ENCODE measurements around the gene SLC44A1.

The SLC44A1 gene

DNA sequence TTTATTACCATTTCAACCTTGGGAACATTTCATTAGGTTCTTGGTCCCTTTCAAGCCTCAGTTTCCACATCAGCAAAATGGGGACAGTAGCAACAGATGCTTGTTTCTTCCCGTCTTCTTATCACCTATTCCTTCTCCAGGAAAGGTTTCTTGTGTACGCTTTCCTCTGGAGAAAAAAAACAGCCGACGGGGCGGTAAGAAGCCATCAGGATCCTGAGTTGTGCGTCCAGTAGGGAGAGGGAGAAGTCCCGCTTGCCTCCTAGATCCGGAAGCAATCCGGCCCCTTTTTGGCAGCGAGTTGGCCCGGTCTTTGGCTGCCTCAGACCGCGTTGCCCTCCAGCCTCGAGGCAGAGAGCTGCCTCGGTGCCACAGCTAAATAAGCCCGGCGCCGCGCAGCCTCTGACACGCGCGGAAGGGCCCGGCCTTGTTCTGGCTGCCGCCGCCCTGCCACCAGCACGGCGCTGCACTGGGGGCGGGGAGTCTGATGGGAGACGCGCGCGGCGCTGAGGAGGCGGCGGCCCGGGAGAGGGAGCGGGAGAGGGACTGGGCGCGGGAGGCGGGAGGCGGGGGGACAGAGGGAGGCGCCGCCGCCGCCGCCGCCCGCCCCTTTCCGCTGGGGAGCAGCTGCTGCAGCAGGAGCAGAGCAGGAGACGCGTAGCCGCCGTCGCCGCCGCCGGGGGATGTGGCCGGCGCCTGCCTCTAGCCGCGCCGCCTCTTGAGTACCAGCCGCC lies at the start of gene SLC44A1:
TSS of gene SLC44A1 (plus strand) at position 649 of the 731 bp plus-strand sequence. CDS start 218 bp downstream, outside the sequence.
- peak; percentile 97 for DNase-seq

DNA sequence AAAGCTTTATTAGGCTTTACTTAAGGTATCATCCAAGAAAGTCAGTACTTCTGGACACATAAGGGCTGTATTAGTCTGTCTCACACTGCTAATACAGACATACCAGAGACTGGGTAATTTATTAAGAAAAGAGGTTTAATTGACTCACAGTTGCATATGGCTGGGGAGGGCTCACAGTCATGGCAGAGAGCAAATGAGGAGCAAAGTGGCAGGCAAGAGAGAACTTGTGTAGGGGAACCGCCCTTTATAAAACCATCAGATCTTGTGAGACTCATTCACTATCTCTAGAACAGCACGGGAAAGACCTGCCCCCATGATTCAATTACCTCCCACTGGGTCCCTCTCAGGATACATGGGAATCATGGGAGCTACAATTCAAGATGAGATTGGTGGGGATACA lies 49.2 kb upstream of the SLC44A1 start:
- DNase-seq, result no peak

DNA sequence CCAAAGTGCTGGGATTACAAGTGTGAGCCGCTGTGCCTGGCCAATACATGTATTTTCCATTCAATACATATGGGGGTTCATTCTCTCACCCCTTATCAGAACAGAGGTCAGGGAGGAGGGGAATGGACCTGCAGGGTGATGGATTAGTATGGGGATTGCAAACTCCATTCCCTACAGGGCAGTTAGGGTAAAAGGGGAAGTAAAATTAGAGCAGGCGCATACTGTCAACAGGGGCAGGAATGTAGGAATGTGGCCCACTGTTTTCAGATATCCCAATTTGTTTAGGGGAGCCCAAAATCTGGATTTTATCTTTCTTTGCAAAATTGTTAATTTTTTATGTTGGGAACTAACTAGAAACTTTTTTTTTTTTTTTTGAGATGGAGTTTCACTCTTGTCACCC lies 46.4 kb upstream of the SLC44A1 start:
- DNase-seq, result no peak

DNA sequence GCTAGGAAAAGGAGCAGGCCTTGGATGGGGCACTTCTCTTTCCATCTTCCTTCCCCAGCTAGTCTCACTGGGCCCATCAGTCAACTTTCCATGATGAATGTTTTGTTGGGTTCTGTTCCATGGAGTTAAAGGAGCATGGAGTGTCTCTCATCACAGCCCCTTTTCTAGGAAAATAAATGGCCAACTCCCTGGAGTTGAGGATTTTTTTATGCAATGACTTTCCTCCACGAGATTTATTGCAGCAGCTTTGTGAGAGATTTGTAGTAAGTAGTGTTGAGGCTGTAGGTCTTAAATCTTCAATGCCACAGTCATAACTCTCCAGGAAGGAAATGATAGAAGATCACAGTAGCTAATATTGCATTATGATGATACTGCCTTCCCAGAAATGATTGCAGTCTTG lies 45.6 kb upstream of the SLC44A1 start:
- DNase-seq, result no peak

DNA sequence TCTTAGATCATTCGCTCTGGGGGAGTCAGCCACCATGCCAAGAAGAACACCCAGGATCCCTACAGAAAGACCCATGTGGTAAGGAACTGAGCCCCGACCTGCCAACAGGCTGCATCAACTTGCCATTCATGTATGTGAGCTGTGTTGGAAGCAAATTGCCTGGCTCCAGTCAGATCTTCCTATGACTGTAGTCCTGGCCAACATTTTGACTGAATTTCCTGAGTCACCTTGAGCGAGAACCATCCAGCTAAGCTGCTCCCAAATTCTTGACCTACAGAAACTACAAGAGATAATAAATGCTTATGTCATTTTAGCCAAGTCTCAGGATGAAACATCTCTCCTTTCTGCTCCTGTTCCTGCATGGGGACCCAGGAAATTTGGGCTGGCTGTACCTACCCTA lies 40.0 kb upstream of the SLC44A1 start:
- DNase-seq, result no peak

DNA sequence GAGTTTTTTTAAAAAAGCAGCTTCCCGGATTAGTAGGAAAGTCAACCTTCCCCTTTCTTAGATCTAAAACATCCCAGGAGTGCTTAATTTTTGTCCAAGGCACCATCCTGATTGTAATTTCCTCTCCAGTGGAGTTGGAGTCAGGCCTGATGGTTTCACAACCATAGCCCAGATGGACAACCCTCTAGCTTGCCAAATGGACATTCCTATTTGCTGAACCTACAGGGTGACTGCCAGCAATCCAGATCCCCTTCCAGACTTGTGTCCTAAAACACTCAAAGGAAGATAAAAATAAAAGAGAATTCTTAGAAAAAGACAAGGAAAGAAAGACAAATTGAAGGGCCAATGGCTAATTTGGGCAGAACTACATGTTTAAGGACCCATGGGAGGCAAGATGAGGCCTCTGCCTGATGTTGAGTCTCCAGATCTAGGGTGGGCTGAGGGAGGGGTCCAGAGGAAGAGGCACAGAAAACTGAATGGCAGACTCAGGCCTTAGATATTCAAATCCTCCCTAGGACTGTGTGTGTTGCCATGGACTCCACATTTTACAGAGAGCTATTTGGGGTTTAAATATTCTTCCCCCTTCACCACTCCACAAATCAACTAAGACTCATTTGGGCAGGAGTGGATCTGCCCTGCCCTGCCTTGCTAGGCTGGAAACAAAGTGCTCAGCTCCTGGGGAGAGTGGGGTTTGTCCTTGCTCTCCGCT lies 38.5 kb upstream of the SLC44A1 start:
- DNase-seq, result no peak

DNA sequence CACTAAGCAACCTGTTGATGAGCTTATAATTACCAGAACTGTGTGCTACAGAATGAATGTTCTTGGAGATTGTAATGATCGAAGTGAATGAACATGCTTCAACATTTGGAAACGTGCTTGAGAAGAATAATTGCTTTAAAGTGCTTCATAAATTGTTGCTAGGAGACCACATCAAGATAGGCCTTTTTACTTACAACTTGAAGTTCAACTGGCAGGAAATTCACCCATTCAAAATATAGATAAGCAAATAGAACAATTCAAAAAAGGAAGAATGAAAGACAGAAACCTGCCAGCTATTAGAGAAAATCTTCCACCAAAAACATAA lies 38.0 kb upstream of the SLC44A1 start:
- peak; percentile 21 for DNase-seq

DNA sequence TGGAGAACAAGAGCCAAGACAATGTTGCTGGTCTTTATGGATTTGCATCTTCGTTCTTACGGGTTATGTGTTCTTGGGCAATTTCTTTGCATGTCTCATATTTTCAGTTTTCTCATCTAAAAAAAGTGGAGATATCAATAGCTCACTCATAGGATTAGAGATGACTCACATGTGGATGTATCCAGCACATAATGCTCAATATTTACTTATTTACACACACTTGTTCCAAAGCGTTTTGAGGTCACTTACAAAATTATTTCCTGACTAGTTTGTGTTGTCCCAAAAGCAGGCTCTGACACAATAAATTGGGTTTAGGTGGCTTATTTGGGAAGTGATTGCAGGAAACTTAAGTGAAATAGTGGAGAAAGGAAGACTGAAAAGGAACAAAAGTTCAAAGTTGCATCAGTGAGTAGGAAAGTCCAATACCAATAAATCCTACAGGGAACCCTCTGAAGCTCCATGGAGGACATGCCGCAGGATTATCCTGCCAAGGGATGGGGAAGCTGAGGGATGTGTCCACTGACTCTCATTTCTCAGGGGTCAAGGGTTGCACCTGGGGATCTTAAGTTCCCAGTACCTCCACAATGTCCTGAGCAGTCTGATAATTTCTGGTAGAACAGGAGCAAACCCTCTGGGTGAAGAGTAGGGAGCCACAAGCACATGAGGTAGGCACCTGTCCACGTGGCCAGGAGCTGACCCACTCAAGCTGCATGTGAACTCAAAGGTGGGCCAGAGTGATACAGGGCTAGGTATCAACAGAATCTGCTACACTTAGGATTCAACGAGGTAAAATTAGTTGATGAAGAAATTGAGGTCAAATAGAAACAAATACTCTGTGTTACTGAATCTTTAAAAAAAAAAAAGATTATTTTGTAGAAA lies 37.4 kb upstream of the SLC44A1 start:
- DNase-seq, result peak; percentile 53

DNA sequence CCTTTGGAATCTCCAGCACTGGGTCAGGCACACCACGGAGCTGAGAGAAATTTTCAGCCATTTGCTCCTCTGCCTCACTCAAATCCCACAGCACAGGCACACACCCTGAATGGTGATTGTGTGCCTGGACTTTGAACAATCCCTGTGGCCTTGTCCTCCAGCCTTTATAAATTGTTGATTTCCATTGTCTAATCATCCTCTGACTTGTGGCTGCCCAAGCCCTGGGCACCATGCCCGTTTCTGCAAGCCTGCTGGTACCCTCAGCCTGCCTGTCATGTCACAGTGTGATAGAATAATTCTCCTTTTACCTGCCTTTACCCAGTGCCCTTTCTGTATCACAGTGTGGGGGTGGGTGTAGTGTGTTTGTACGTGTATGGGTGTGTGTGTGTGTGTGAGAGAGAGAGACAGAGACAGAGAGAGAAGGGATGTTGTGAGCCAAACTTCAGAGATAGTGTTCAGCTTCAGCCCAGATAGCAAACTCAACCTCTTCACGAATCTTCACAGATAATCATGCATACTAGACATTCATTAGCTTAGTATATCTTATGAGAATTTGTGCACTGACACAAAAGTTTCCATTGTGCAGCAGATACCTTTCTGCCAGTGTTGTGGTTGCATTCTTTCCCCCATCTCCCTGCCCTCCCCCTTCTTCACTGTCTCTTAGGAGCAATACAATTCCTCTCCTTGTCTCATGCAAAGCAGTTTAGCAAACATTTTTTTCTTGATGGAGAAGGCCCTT lies 27.8 kb upstream of the SLC44A1 start:
- no peak for DNase-seq

DNA sequence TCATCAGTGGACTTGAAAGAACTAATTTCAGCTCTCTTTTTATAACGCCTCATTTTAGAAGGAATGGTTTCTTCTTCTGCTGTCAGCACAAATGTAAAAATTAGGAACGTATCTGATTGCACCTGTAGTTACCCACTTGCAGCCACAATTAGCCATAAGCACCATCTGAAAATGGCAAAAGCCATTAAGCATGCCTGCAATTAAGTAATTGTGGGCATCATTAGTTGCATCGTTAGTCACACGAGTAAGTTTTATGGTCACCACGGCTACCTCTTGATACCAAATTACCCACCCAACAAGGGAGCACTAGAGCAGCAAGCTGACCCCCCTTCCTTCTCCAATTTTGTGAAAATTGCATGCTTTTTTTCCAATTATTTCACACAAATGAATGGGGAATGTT lies 25.8 kb upstream of the SLC44A1 start:
- DNase-seq, result no peak

DNA sequence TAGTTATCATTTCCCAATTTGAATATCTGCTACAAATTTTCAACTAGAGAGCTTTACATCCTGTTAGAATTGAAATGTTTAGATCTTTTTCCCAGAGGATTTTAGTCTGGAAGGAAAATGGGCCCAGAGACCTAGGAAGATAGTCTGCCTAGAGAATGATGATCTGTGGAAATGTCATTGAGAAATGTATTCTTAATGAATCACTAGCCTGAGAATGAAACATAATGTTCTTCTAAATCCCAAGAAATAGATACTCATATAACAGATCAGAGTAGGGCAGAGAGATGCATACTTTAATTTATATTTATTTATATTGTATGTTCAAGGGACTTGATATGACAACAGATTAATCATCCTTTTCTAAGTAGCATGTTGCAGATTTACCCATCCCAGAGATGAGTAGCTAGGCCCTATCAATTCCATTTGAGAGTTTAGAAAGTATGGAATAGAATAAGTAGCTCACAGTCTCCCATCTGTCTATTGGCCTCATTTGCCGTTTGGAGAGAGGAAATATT lies 25.1 kb upstream of the SLC44A1 start:
- DNase-seq, result no peak

DNA sequence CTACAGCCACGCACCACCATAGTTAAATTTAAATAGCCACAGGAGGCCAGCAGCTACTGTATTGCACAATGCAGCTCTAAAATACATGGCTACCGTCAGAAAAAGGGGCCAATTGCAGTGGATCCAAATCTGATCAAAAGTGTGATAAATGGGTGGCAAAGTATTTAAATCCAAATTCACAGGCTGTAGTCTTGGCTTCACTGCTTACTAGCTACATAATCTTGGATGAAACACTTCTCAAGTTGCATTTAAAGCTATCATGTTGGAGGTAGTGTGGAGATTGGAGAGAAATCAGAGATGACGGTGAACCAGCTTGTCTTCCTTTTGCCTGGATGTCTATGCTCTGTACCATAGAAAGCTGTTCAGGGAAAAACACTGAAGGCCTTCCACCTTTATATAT lies 24.0 kb upstream of the SLC44A1 start:
- no peak for DNase-seq

DNA sequence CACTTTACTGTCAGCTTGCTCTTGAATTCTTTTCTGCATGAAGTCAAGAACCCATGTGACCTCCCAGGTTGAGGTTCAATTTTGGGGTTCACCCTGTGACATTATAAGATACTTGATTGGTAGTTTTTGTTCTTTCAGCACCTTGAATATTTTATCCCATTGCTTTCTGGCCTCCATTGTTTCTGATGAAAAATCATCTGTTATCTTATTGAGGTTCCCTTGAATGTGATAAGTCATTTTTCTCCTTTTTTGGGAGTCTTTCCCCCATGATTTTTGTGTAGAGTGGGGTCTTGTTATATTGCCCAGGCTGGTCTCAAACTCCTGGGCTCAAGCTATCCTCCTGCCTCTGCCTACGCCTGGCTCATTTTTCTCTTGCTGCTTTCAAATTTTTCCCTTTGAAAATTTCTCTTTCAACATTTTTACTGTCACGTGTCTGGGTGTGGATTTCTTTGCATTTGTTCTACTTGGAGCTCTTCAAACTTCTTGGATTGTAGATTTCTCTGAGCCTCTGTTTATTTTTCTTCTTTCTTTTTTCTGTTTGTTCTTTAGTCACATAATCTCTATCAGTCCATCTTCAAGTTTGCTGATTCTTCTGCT lies 20.8 kb upstream of the SLC44A1 start:
- DNase-seq, result no peak

DNA sequence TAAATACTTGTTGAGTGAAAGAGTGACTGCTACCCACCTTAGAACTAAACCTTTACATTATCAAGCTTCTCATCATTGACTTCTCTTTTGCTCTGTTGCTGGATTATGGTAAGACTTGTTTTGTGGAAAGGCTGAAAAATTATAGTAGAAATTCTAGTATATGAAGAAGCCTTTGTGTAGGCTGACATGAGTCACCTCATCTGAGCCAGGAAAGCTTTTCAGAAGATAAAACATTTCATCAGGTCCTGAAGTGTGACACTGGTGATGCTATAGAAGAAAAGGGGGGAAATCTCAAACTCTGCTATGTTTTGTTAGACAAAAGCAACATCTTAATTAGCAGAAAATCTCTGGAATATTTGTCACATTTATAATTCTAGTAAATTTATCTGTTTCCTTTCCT lies 18.4 kb upstream of the SLC44A1 start:
- no peak for DNase-seq

DNA sequence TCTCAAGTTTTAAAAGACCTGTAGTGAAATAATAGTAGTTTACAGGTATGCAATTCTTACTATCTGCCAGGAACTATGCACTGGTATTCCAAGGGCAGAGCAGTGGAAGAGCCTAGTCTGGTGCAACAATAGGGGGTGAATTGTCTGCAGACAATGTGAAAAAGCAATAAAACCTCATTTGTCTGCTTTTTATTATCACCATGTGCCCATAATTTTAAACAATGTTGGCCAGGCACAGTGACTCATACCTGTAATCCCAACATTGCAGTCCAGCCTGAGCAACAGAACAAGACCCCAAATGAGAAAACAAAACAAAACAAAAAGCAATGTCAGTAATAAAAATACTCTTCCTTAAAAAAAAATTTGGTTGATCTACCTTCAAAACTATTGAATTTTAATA lies 12.2 kb upstream of the SLC44A1 start:
- no peak for DNase-seq

DNA sequence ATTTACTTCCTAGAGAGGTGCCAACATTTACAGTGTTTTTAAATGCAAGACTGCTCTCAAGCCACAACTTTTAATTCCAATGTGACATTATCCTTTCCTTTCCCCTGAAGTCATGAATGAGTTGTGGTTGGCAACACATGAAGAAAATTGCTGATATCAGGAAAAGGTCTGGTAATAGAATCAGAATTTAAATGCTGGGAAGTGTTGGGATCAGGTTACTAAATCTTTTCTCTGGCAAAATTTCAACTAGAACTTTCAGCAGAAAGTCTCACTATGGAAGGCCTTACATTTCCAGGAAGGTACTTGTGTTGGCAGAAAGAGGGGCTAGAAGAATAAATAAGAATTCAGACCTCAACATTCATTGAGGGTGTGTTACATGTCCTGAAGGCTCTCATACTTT lies 10.6 kb upstream of the SLC44A1 start:
- DNase-seq, result no peak

DNA sequence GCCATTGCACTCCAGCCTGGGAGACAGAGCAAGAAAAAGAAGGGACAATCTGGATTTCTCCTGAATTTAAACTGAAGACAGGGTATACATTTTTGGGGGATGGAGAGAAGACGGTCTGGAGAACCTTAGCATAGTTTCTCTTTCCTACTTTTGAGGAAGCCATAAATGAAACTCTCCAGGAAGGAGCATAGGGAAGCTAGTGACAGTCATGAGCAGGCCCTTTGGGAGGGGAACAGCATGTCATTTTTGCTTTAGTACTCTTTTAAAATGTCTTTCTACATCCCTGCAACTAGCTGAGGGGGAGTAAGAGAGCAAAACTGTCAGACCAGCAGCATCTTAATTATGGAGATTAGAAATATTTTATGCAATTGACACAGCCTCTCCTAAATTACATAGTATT lies 8.2 kb upstream of the SLC44A1 start:
- DNase-seq, result no peak

DNA sequence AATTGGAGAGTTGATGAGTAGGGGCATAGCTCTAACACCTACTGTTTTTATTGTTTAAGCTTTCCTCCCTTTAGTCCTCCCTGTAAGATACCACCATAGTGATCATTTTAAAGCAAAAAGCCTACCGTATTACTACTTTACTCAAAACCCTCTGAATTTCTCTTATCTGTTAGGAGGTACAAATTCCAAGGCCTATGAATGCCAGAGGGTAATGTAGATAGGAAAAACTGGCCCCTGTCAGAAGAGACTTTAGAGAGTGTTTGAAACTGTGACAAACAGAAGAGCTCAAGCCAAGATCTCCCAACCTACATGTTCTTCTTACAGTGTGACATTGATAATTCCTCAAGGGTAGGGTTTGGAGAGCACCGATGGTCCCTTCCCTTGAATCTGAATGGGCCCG lies 7.2 kb upstream of the SLC44A1 start:
- DNase-seq, result no peak

DNA sequence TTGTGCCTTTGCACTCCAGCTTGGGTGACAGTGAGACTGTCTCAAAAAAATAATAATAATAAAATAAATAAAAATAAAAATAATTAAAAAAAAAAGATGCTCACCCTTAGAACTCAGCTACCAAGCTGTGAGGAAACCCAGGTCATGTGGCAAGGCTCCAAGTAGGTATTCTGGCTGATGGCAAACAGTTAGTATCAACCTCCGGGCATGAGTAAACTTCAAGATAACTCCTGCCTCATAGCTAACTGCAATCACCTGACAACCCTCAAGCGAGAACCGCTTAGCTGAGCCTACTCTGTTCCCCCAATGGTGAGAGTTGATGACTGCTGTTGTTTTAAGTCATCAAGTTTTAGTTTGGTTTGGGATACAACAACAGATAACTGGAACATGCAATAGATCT lies 6.1 kb upstream of the SLC44A1 start:
- no peak for DNase-seq

DNA sequence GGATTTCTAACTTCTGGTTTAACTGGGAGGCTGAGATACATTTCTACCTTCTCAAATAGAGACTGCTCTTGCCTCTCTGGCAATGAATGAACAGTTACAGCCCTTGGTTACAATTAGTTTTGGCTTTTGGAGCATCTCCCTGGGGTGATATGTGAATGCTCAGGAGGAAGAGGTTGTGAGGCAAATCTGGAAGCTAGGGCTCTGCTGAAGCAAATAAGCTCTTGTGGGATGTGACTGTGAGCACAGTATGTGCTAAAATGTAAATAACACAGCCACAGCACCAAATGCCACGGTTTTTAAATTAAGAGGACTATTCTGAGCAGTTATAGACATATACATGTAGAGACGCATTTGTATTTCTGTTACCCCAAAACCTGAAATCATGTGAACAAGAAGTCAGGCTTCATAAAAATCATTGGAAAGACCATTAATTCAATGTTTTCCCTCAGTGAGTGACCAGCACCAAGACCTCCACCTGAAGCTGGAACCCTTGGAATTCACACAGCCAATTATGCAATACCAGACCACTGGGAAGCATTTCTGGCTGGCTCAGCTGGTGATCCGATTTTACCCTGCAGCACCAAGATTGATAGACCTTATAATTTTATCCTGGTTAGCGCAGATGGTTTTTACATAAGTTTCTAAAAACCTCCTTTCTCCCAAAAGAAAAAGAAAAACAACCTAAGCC lies 3.0 kb upstream of the SLC44A1 start:
- no peak for DNase-seq

DNA sequence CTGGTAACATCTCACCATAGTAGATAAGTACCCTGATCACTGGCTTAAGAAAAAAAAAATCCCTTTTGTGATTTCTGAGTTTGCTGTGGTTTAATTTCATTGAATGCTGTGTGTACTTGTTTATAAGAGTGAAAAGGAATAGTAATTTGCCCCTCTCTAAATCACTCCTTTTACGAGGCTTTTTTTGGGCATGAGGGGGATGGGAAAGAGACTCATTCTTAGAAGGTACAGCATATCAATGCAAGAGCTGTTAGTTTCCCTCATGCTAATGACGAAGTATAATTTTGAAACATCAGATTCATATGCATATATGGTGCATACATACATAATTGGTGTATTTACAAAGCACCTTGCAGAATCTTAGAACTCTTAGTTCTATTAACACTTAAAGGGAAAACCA lies 2.4 kb upstream of the SLC44A1 start:
- DNase-seq, result no peak

DNA sequence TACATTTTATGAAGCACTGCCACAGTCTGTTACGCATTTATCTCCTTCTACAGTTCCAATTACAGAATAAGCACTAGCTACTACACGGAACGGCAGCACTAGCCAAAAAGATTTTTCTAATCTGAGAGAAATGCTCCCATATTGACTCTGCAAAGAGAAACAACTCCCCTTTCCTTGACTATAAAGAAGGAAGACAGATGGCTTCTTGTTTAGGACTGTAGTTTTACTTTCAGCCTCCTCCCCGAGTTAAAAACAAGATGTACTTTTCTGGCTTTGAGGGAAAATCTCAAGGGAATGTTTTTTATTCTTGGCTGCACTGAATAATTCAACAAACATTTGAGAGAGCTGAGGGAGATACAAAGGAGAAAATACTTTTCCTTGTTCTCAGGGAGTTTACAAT lies 1.9 kb upstream of the SLC44A1 start:
- no peak for DNase-seq

Data from DMS53 (cell line).